Activated CD4-positive, alpha-beta T cell treated with anti-CD3 and anti-CD28 coated beads, Interleukin-2, amount 10 ng/mL, durations not matched to agents 24 days and 14 days (primary cell): ENCODE results near the gene MPHOSPH9. TPM values are rescaled to one million over a fixed set of nuclear protein-coding genes. Genes with fewer than 3 reads are reported as not detected.

Source experiments
- DNase-seq: peaks from one replicate; pipeline ENCODE4 v3.0.0; 2022
- H3K27ac Mint-ChIP-seq: one replicate; pipeline ENCODE4 v1.8.0; 2022; ENCODE audit warnings: mild to moderate bottlenecking, mixed read lengths
- H3K27me3 Mint-ChIP-seq: one replicate; pipeline ENCODE4 v1.8.0; 2022; ENCODE audit warnings: mixed read lengths
- H3K36me3 Mint-ChIP-seq: one replicate; pipeline ENCODE4 v1.8.0; 2022; ENCODE audit warnings: low read depth, mild to moderate bottlenecking, mixed read lengths
- H3K4me1 Mint-ChIP-seq: one replicate; pipeline ENCODE4 v1.8.0; 2021; ENCODE audit warnings: mixed read lengths
- H3K4me3 Mint-ChIP-seq: one replicate; pipeline ENCODE4 v1.8.0; 2022; ENCODE audit warnings: mild to moderate bottlenecking, moderate library complexity, mixed read lengths
- H3K9me3 Mint-ChIP-seq: one replicate; pipeline ENCODE4 v1.8.0; 2021; ENCODE audit warnings: mixed read lengths
- intact Hi-C: fragments of 100-400 bp; cut with micrococcal nuclease; formaldehyde crosslinking; loops from one replicate; pipeline ENCODE4 v1.15.1; 2023
- total RNA-seq: library from RNA; stranded (reverse); gene quantifications from 2 replicates; pipeline ENCODE4 v1.2.3, GENCODE V29; 2022

The MPHOSPH9 gene
- total RNA-seq, 1 donor from 2014 or later, result 90.3 TPM

GRCh38 chr12:123131291-123131832 is 101.6 kb downstream of the MPHOSPH9 start:
- H3K27ac Mint-ChIP-seq, result peak overlapping the region; percentile 77
- H3K4me1 Mint-ChIP-seq, result peaks cover 27% of the 10 kb centered on the region
- no peak for DNase-seq
- intact Hi-C loops, result no loop called here
- peak overlapping the region; percentile 68 for H3K4me3 Mint-ChIP-seq
- peaks cover 5% of the 10 kb centered on the region for H3K36me3 Mint-ChIP-seq
- no peaks in the 10 kb centered on the region for H3K27me3 Mint-ChIP-seq
- no peaks in the 10 kb centered on the region for H3K9me3 Mint-ChIP-seq

- no peak for DNase-seq
- H3K9me3 Mint-ChIP-seq, result no peaks in the 10 kb centered on the region
- H3K4me1 Mint-ChIP-seq, result peaks cover 26% of the 10 kb centered on the region
- H3K4me3 Mint-ChIP-seq, result no peak overlapping the region
- intact Hi-C loops, result no loop called here
- H3K36me3 Mint-ChIP-seq, result no peaks in the 10 kb centered on the region
- no peak overlapping the region for H3K27ac Mint-ChIP-seq
- no peaks in the 10 kb centered on the region for H3K27me3 Mint-ChIP-seq
These were observed 103.3 kb downstream of the MPHOSPH9 start for GRCh38 chr12:123129621-123130020.

GRCh38 chr12:123127182-123127495 is 105.8 kb downstream of the MPHOSPH9 start:
- intact Hi-C loops, result no loop called here
- DNase-seq, result no peak
- Mint-ChIP-seq H3K27me3 (no peaks in the 10 kb centered on the region), H3K9me3 (no peaks in the 10 kb centered on the region), H3K27ac (no peak overlapping the region), H3K4me3 (no peak overlapping the region), H3K4me1 (peaks cover 25% of the 10 kb centered on the region), H3K36me3 (no peaks in the 10 kb centered on the region)

- H3K27ac Mint-ChIP-seq, result no peak overlapping the region
- intact Hi-C loops, result no loop called here
These were observed 106.4 kb downstream of the MPHOSPH9 start for GRCh38 chr12:123126294-123127181.

GRCh38 chr12:123122626-123123025 is 110.3 kb downstream of the MPHOSPH9 start:
- Mint-ChIP-seq H3K4me3 (peak overlapping the region; percentile 21), H3K4me1 (peaks cover 43% of the 10 kb centered on the region), H3K27me3 (no peaks in the 10 kb centered on the region), H3K36me3 (peaks cover 2% of the 10 kb centered on the region), H3K27ac (peak overlapping the region; percentile 49), H3K9me3 (no peaks in the 10 kb centered on the region)
- intact Hi-C loops, result no loop called here
- peak; percentile 70 for DNase-seq

More at GRCh38 chr12:123126294-123127181, 106.4 kb downstream of the MPHOSPH9 start:
- no peak for DNase-seq
- Mint-ChIP-seq H3K36me3 (no peaks in the 10 kb centered on the region), H3K4me1 (peaks cover 25% of the 10 kb centered on the region), H3K9me3 (no peaks in the 10 kb centered on the region), H3K4me3 (no peak overlapping the region), H3K27me3 (no peaks in the 10 kb centered on the region)

GRCh38 chr12:123121670-123122069 is 111.3 kb downstream of the MPHOSPH9 start:
- DNase-seq, result no peak
- Mint-ChIP-seq H3K4me3 (peak overlapping the region; percentile 16), H3K36me3 (peaks cover 2% of the 10 kb centered on the region), H3K27me3 (no peaks in the 10 kb centered on the region), H3K4me1 (peaks cover 43% of the 10 kb centered on the region), H3K27ac (peak overlapping the region; percentile 49), H3K9me3 (no peaks in the 10 kb centered on the region)
- intact Hi-C loops, result no loop called here

GRCh38 chr12:123120452-123121166 is 112.3 kb downstream of the MPHOSPH9 start:
- peaks cover 49% of the 10 kb centered on the region for H3K4me1 Mint-ChIP-seq
- DNase-seq, result peak; percentile 81
- peak overlapping the region; percentile 90 for H3K27ac Mint-ChIP-seq
- H3K36me3 Mint-ChIP-seq, result peaks cover 2% of the 10 kb centered on the region
- peak overlapping the region; percentile 64 for H3K4me3 Mint-ChIP-seq
- no peaks in the 10 kb centered on the region for H3K9me3 Mint-ChIP-seq
- intact Hi-C loops, result loop anchor here (1.0 kb wide), 2 partner anchors 13 to 44 kb away; no protein-coding TSS in a partner anchor
- no peaks in the 10 kb centered on the region for H3K27me3 Mint-ChIP-seq

- Mint-ChIP-seq H3K27me3 (no peaks in the 10 kb centered on the region), H3K27ac (peak overlapping the region; percentile 81), H3K4me1 (peaks cover 57% of the 10 kb centered on the region), H3K4me3 (peak overlapping the region; percentile 53), H3K36me3 (peaks cover 4% of the 10 kb centered on the region), H3K9me3 (no peaks in the 10 kb centered on the region)
- peak; percentile 80 for DNase-seq
- intact Hi-C loops, result loop anchor here (1.0 kb wide), 2 partner anchors 13 to 44 kb away; no protein-coding TSS in a partner anchor
These were observed 113.1 kb downstream of the MPHOSPH9 start for GRCh38 chr12:123119808-123120207.

- H3K27ac Mint-ChIP-seq, result no peak overlapping the region
- no peak for DNase-seq
- intact Hi-C loops, result no loop called here
- H3K27me3 Mint-ChIP-seq, result no peaks in the 10 kb centered on the region
- peaks cover 65% of the 10 kb centered on the region for H3K4me1 Mint-ChIP-seq
- peaks cover 4% of the 10 kb centered on the region for H3K36me3 Mint-ChIP-seq
- H3K4me3 Mint-ChIP-seq, result no peak overlapping the region
- H3K9me3 Mint-ChIP-seq, result no peaks in the 10 kb centered on the region
These were observed 114.4 kb downstream of the MPHOSPH9 start for GRCh38 chr12:123118497-123118896.

- no peaks in the 10 kb centered on the region for H3K27me3 Mint-ChIP-seq
- peak; percentile 69 for DNase-seq
- peaks cover 43% of the 10 kb centered on the region for H3K4me1 Mint-ChIP-seq
- H3K9me3 Mint-ChIP-seq, result no peaks in the 10 kb centered on the region
- H3K27ac Mint-ChIP-seq, result peak overlapping the region; percentile 69
- H3K4me3 Mint-ChIP-seq, result peak overlapping the region; percentile 46
- intact Hi-C loops, result no loop called here
- peaks cover 4% of the 10 kb centered on the region for H3K36me3 Mint-ChIP-seq
These were observed 117.4 kb downstream of the MPHOSPH9 start for GRCh38 chr12:123115409-123116121.

GRCh38 chr12:123114304-123115083 is 118.4 kb downstream of the MPHOSPH9 start:
- intact Hi-C loops, result no loop called here
- Mint-ChIP-seq H3K27me3 (no peaks in the 10 kb centered on the region), H3K27ac (no peak overlapping the region), H3K36me3 (peaks cover 4% of the 10 kb centered on the region), H3K4me1 (peaks cover 32% of the 10 kb centered on the region), H3K4me3 (peak overlapping the region; percentile 46), H3K9me3 (no peaks in the 10 kb centered on the region)
- no peak for DNase-seq

GRCh38 chr12:123113026-123113425 is 119.9 kb downstream of the MPHOSPH9 start:
- no peak overlapping the region for H3K4me3 Mint-ChIP-seq
- no peak overlapping the region for H3K27ac Mint-ChIP-seq
- no peak for DNase-seq
- peaks cover 5% of the 10 kb centered on the region for H3K36me3 Mint-ChIP-seq
- intact Hi-C loops, result no loop called here
- no peaks in the 10 kb centered on the region for H3K9me3 Mint-ChIP-seq
- H3K27me3 Mint-ChIP-seq, result no peaks in the 10 kb centered on the region
- H3K4me1 Mint-ChIP-seq, result peaks cover 31% of the 10 kb centered on the region
